ENCODE measurements around the gene OLIG3. TPM values are rescaled to one million over a fixed set of nuclear protein-coding genes. Genes with fewer than 3 reads are reported as not detected.

The OLIG3 gene
- total RNA-seq, 1 experiment from 2014 or later = not detected

DNA sequence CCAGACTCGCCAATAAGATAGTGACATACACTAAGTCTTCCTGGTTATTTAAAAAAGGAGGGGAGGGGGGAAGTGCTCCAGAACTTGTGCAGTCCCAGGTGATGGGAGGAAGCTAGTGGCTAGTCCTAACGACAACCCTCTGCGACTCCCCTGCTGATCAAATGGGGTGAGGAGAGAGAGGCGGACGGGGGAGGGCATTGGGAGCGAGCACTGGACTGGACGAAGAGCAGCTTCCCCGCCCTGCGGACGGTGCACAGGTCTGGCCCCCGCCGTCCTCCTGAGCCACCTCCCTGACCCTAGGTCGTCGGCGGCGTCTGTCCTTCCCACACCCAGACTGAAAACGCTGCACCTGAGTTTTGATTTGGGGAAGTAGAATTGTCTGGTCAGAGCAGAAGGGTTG lies 2.2 kb upstream of the OLIG3 start:
- no peak for DNase-seq (ENCODE audit: low read depth)

DNA sequence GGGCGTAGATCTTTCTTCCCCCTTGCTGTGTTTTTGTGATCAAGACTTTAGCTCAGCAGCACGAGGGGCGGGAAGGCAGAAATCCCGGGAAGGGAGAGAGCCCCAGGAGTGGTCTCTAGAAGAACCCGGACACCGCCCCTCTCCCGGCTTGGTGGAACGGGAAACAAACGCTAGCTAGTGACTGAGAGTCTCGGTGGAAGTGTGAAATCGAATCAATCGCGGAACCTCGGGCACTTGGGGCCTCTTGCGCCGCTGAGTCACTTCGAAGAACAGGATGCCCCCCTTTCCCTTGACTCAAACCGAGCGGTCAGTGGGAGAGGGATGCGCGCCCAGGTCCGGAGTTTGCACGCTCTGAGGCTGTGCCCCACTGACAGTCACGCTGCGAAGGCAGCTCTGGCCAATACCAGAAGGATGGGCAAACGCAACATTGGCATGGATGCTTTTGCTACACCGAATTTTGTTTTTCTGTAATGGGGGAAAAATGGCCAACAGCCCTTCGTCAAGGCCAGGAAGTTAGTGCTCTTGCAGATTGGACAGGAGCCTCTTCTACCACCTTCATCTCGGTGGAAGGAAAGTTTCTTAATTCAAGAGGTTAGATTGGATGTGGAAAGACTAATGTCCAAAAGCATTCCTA lies 1.6 kb upstream of the OLIG3 start:
- DNase-seq (ENCODE audit: low read depth) = peak; percentile 29

DNA sequence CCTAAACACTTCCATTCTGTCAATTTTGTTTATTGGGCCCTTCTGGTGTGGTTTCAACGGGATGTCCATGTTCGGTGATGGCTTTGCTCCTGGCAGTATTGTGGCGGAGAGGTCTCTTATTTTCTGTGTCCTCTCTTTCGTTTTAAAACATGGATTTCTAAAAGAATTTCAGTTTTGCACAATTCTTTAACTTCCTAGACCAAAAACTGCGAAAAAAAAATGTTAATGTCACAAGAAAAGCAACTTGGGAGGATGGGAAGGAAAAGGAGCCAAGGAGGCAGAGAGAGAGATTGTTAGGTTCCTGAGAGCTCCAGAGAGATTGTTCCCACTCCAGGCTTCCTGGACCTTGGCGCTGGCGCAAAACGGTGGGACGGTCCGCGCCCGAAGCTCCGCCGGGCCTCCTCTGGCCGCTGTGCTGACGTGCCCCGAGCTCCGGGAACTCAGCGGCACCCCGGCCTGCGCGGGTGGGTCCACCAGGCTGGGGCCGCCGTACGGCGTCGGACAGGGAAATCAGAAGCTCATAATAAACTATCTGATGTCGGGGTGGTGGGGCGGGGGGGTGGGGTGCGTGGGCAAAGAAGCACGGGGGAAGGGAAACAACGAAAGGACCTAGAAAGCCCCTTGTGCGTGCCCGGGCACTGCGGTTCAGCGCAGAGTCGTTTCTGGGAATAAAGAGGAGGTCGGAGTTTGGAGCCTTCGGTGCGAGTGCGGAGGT lies 951 bp upstream of the OLIG3 start:
- DNase-seq (ENCODE audit: low read depth) = peak; percentile 54

DNA sequence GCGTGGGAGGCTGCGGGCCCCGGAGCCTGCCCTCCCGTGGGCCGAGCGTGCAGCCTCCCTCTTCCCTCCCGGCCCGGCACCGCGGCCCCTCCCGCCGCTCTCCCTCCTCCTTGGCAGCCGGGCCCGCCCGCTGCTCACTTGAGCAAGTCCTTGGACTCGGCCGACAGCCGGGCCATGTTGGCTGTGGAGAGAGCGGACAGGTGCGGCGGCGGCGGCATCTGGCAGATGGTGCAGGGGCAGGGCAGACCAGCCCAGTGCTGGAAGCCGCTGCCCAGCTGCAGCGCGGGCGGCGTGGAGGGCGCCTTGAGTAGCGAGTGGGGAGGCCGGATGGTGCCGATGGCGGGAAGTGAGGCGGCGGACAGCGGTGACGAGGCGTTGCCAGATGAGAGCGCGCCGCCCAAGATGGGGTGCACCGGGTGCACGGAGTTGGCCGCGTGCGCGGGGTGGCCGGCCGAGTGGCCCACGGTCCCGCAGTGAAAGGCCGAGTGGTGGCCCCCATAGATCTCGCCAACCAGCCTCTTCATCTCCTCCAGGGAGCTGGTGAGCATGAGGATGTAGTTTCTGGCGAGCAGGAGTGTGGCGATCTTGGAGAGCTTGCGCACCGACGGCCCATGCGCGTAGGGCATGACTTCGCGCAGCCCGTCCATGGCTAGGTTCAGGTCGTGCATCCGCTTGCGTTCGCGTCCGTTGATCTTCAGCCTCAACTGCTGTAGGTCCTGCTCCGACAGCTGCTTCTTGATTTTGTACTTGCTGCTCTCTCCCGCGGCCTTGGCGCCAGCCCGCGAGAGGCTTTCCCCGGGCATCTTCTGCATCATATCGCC lies 766 bp downstream of the OLIG3 start:
- DNase-seq (ENCODE audit: low read depth) = peak; percentile 38

DNA sequence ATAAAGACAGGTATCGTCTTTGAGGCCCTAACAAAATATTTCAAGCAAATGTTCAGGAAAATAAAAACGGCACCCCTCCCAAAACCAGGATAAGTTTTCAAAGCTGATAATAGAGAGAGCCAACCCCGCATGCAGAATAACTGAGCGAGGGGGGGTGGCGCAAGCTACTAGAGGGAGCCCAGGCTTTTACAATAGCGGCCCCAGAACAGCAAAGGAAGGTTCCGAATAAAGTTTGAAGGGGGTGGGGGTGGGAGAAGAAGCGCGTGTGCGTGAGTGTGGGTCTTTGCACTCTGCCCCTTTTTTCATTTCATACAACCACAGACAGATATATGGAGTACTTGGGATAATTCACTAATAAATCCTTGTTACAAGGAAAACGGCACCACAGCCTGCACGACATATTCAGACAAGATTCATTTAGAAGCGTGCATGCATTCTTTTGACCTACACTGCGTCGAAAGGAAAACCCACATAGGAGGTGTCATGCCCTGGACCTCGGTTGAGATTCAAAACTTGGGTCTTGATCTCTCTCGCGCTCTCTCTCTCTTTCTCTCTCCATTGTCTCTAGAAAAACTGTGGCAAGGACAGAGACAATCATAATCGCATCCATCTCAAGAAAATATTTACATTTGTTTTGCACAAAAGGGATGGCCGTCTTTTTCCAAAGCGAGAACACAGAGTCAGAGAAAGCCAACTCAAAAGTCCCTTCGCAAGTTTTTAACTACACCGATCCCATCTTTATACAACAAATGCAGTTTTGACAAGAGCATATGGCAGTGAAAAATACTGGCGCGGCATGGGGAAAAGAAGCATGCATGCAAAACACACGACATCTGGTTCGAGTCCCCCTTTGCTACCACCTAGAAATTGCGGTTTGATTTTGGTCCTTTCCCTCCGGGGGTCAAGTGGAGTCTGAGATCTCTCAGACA lies 1.6 kb downstream of the OLIG3 start:
- no peak for DNase-seq (ENCODE audit: low read depth)

DNA sequence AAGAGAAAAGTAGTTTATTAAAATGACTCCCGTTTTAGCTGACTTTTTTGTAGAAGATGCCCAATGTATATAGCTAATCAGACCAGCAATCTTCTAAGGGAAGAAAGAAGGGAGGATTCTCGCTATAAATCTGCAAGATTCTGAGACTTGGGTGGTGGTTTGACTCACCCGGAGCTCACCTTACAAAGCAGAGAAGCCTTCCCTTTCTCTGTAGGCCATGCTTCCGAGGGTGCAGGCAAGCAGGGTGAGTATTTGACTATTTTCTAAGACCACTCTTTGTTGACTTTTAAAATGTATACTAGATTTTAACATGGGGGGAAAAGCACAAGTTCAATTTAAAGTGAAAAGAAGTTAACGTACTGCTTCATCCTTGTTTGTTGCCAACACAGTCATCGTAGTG lies 2.7 kb downstream of the OLIG3 start:
- DNase-seq (ENCODE audit: low read depth) = no peak

DNA sequence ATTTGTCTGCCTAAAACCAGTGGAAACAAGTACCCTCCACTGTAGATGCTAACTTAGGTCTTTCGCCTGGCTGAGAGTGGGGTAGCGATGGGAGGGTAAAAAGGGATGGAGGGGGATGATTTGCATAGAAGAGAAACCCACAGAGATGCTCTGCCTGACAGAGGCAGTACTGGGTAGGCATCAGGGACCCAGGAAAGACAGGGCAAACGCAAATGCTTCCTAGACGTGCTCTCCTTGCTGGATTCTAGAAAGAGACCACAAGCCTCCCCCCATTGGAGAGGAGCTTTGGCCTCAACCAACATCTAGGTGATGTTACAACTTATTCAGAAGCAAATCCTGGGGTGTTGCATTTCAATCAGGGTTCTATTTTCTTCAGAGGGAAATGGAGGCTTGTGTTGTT lies 3.2 kb downstream of the OLIG3 start:
- no peak for DNase-seq (ENCODE audit: low read depth)

DNA sequence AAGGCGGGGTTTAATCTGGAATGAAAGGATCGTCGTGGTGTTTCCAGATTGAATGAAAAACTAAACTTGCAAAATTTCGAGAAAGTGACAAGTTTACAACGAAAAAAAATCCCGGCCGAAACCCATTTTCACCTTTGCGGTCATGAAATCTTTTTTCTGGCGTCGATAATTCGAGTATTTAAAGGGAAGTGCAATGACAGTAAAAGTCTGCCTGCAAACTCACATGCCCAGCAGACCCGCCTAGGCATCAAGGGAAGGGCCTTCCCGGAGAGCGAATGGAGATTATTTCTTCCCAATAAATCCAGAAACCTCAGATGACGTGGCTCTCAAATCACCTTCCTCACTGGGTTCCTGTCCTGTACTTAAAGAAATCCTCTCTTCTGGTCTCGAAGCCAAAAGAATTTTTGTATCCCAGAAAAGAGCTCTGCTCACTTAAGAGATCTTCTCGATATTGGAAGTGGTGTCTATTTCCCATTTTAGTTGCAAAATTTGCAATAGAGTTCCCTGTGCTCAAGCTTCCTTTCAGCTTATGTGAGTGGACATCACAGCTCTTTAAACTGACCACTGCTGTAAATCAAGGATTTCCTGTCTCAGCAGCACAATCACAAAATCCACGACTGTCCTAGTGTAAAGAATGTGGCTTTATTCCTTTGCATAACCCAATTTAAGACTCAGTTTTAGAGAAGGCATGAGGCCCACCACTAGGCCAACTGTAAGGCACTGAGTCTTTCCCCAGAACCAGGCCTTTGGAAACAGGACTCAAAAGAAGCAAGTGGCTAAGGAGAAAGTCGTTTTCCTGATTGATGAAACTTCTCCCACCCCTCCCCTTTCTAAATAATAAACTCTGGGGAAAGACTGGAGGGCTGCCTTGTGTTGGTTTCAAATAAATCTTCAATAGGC lies 3.9 kb downstream of the OLIG3 start:
- DNase-seq (ENCODE audit: low read depth) = no peak

DNA sequence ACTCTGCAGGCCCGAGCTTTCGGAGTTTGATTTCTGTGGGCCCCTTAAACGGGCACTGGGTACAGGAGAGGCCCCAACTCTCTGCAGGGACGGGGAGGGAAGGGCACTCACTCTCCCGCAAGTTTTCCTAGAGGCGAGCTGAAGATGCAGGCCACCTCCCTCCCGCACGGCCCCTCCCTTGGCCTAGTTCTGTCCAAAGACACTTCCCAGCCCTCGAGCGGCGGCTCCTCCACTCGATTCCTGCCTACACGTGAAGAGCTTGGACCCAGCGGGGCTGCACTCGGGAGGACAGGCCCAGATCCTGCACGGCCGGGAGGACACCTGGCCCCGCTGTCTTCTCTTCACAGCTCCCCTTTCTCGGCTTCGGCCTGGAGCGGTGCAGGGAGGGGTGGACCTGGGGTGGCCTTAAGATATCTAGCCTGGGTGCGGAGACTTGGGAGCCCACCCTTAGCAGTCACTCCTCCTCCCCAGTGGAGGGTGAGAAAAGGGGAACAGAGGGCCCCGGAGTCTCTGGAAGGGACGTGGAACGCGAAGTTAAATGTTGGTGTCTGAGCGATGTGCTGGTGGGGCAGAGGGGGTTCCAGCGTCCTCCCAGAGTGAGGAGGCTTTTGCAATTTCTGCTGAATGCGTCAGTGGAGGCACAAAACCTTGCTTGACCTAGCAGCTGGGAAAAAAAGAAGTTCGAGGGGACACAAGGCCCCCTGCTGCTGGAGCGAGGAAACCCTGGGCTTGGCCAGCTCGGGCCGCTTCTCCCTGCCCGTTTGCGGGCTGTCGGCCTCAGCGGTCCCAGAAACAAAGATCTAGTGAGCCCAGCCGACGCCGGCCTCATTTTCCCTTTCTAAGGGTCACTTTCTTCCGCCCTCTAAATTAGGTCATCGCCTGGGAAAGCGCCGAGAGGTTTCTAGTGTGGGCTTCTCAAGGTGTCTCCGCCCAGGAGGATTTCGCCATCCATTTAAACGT lies 4.9 kb downstream of the OLIG3 start:
- DNase-seq (ENCODE audit: low read depth) = no peak

DNA sequence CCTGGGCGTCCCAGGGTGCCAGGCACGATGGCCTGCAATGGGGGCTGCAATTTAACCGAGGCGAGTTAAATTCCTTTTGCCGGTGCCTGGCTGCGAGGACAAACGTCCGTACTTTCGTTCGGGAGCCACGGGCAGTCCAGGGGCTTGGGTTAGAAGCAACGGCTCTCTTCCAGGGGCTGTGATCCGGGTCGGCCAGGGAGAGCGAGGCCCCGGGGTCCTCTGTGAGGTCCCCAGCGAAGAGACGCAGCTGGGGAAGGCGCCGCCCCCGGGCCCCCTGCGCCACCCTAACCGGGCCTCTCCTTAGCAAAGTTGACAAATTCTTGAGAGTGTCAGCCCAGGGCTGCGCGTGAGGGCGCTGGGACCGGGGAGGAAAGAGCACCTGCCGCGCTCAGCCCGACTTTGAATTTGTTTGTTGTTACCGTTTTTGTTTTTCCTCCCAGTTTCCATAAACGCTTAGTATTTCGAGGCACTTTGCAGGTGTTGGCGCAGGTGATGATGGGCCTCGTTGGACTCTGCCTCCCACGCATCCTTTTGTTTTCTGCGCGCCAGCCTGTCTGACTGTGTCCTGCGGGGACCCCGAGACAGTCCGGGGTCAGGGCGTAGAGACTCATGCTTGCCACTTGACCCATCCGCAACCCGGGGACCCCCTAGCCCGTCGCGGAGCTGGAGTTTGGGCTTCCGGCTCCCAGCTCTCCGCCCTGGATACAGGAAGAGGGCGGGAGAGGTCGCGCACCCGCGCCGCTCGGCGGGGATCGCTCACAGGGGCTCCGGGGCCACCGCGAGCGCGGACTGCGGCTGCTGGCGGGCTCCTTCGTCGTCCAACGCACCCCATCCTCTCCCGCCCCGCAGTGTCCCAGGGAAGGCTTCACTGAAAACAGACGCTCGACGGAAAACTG lies 5.8 kb downstream of the OLIG3 start:
- DNase-seq (ENCODE audit: low read depth) = no peak

DNA sequence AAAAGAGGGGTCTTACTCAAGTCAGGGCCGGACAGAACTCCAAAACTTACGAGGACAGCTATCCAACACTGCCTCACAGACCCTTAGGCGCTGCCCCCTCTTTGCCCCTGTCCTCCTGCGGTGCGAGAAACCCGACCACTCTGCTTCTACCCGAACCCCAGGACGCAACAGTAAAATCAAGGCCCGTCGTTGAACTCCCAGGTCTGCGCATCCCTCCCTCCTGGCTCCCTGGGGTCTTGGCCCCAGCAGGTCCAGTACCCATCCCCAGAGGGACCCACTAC lies 6.4 kb downstream of the OLIG3 start:
- DNase-seq (ENCODE audit: low read depth) = no peak

DNA sequence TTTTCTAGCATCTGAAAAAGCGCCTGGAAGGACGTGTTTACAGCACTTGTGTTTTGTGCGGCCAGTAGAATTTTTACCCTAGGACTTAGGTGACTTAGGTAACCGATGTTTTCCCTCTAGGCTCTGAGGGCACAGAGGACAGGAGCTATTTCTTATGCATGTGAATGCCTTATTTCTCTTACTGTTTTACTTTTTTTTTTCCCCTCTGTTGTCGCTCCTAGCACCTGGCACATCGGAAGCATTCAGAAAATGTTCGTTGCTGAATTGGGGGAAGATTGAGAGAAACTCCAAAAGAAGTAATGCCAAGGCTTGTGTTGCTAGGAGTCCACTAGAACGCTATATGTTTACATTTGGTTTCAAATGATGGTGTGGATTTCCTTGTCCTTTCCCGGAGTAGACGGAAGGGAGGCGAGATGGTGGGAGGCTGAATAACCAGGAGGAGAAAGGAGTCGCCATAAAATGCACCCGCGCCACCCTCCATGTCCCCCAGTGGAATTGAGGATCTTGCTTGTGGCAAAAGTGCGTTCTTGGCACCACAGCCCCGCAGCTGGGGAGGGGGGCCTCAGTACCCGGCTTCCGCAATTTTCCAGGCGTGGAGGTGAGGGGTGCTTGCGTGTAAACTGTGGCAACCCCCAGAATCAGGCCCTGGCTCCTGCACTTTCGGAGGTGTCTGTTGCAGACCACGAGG lies 6.9 kb downstream of the OLIG3 start:
- DNase-seq (ENCODE audit: low read depth) = no peak

DNA sequence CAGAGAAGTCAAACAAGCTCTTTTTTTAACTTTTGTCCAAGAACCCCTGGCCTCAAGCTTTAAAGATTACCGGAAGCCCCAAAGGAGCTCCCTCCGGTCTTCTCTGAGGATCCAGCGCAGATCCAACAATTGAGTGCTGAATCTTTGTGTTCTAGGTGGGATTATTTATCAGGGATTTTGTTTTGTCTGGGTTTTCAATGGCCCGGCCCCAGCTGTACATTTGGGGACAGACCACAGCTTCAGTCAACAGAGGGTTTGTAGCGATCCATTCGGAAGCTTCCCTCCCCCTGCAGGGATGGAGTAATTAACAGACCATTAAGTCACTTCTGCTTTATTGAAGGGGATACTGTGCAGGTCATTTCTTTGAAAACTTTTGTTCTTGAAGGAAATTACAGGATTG lies 7.8 kb downstream of the OLIG3 start:
- no peak for DNase-seq (ENCODE audit: low read depth)

DNA sequence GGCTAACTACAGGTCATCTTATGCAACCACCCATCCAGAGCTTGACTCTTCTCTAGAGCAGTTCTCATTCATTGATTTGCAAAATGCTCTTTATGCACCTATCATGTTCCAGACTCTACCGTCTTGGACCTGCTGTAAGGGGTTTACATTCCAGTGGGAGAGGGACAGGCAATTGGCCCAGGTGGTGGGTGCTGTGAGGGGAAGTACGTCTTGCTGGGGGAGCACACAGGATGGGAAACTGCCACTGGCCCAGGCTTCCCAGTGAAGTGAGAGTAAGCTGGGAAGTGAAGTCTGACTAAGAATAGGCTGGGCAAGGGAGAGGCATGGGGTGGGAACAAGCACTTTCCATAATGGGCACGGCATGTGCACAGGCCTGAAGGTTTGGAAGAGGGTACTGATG lies 13.8 kb downstream of the OLIG3 start:
- no peak for DNase-seq (ENCODE audit: low read depth)

DNA sequence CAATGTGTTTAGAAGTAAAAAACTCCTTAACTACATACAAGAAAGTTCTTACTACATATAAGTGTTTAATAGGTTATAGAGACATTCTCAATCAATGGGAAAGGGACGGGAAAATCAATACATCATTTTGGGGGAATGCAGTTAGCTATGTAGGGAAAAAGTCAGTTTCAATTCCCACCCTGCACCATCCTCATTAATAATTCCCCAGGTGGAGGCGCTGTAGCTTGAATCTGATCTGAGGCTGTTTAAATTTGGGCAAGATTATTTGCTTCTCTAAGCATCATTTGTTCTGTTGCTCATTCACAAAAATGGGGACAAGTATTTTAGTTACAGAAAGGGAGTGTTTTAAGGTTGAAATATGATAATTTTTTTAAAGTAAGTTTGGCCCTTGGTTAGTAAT lies 19.1 kb downstream of the OLIG3 start:
- DNase-seq (ENCODE audit: low read depth) = no peak

DNA sequence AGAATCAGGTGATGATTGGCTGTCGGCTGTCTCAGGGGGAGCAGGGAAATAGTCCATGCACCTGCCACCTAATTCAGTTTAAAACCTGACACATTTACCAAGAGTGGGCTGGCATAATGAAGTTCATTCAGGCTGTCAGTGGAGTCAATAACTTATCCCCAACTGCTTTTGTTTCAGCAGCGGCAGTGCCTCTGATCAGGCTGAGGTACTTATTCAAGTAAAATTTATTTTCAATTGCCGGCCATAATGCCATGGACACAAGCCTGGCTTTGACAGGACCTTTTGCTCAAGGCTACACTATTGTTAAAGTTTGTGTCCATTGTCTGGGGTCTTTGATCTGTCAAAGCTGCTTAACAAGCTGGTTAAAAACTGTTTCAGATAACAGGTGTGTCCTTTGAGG lies 20.6 kb downstream of the OLIG3 start:
- no peak for DNase-seq (ENCODE audit: low read depth)

DNA sequence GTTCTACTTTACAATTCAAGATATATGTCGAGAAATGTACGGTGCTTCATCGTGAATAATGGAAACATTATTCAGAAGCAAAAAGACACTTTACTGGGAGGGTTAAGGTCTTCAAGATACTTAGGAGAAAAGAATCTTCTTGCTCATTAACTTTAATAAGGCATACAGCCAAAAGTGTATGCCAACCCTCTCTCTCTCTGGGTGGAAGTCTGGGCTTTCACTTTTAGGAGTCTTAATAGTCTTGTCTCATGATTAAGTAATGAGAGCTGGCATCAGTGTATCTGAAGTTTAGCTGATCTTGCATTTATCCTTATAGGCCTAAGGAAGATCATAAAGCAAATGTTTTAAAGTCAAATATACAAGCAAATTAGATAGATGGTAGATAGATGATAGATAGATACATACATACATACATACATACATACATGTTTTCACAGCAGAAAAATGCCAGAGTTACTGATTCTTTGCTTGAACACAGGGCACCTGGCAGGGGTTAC lies 21.5 kb downstream of the OLIG3 start:
- DNase-seq (ENCODE audit: low read depth) = no peak

DNA sequence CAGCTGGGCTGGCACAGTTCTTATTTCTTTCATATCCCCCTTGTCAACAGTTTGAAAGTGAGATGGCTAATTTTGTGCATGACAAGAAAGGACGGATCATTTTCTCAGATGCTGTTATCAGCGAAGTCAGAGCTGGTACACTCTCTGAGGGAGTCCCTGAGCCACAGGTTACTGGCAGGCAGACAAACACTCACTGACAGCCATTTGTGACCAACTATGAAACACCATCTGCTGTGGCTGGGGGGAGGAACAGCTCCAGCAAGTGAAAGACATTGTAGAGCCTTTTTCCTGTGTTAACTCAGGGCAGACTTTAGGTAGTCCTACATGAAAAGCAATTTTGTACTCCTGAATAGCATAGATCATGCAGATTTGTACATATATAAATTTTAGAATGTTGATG lies 22.2 kb downstream of the OLIG3 start:
- DNase-seq (ENCODE audit: low read depth) = no peak
